OCI-LY1 (cell line): ENCODE measurements around the gene TOR1AIP1.

Experiments used
- H2AFZ ChIP-seq: fragments of 200-600 bp; sonication (generic), shearing (Covaris generic); 2 replicates; pipeline ENCODE4 v1.6.0; 2014; ENCODE audit warnings: antibody characterized with exemption, mild to moderate bottlenecking, low read length
- H3F3A ChIP-seq: fragments of 200-600 bp; sonication (generic), shearing (Covaris generic); 2 replicates; pipeline ENCODE4 v1.6.0; 2014; ENCODE audit warnings: mild to moderate bottlenecking, antibody characterized with exemption, low read length, moderate library complexity; ENCODE audit not compliant: insufficient read depth
- H3K27ac ChIP-seq: fragments of 200-600 bp; sonication (generic); 2 replicates; pipeline ENCODE4 v1.5.1; 2014; ENCODE audit warnings: low read length, mixed run types, mild to moderate bottlenecking, low read depth; ENCODE audit not compliant: poor library complexity, severe bottlenecking
- H3K27me3 ChIP-seq: fragments of 200-600 bp; sonication (generic); 2 replicates; pipeline ENCODE4 v1.6.0; 2014; ENCODE audit warnings: antibody characterized with exemption, mild to moderate bottlenecking, low read length, moderate library complexity; ENCODE audit not compliant: insufficient read depth
- H3K36me3 ChIP-seq: fragments of 200-600 bp; sonication (generic); 2 replicates; pipeline ENCODE4 v1.6.1; 2014; ENCODE audit warnings: mild to moderate bottlenecking, antibody characterized with exemption, low read length, moderate library complexity, mixed read lengths; ENCODE audit not compliant: insufficient read depth
- H3K4me1 ChIP-seq: fragments of 200-600 bp; sonication (generic); 2 replicates; pipeline ENCODE4 v1.5.1; 2014; ENCODE audit warnings: mild to moderate bottlenecking, low read length, moderate library complexity; ENCODE audit not compliant: insufficient read depth, severe bottlenecking
- H3K4me2 ChIP-seq: fragments of 200-600 bp; sonication (generic), shearing (Covaris generic); 2 replicates; pipeline ENCODE4 v1.6.1; 2014; ENCODE audit warnings: low read length
- H3K4me3 ChIP-seq: fragments of 200-600 bp; sonication (generic); 2 replicates; pipeline ENCODE4 v1.5.1; 2014; ENCODE audit warnings: low read length, low read depth, mild to moderate bottlenecking, mixed read lengths; ENCODE audit not compliant: poor library complexity, severe bottlenecking
- H3K79me2 ChIP-seq: fragments of 200-600 bp; shearing (Covaris generic); 2 replicates; pipeline ENCODE4 v1.6.1; 2016; ENCODE audit warnings: mixed run types, low read length, mixed read lengths; ENCODE audit not compliant: insufficient read depth
- H3K9ac ChIP-seq: fragments of 200-600 bp; sonication (generic), shearing (Covaris generic); 2 replicates; pipeline ENCODE4 v1.6.1; 2014; ENCODE audit warnings: mild to moderate bottlenecking, low read length, mixed read lengths
- H3K9me2 ChIP-seq: fragments of 200-600 bp; sonication (generic), shearing (Covaris generic); 2 replicates; pipeline ENCODE4 v1.6.1; 2014; ENCODE audit warnings: low read depth, mild to moderate bottlenecking, low read length, mixed read lengths
- H3K9me3 ChIP-seq: fragments of 200-600 bp; shearing (Covaris generic); 2 replicates; pipeline ENCODE4 v1.6.1; 2014; ENCODE audit warnings: low read length, mixed read lengths
- H4K20me1 ChIP-seq: fragments of 200-600 bp; sonication (generic), shearing (Covaris generic); 2 replicates; pipeline ENCODE4 v1.6.0; 2016; ENCODE audit warnings: mild to moderate bottlenecking, low read length; ENCODE audit not compliant: insufficient read depth
- EZH2 ChIP-seq: fragments of 200-600 bp; sonication (generic), shearing (Covaris generic); IDR thresholded peaks from 2 replicates; pipeline ENCODE4 v1.8.0; 2017; ENCODE audit warnings: borderline replicate concordance, mixed run types, mild to moderate bottlenecking, antibody characterized with exemption, low read length, moderate library complexity, mixed read lengths
- TF ChIP-seq, protein P1 (sequence below): fragments of 200-600 bp; sonication (generic), shearing (Covaris generic); IDR thresholded peaks from 2 replicates; pipeline ENCODE4 v1.5.1; 2017; ENCODE audit warnings: mild to moderate bottlenecking, antibody characterized with exemption, low read length, moderate library complexity, mixed read lengths

The TOR1AIP1 gene

DNA sequence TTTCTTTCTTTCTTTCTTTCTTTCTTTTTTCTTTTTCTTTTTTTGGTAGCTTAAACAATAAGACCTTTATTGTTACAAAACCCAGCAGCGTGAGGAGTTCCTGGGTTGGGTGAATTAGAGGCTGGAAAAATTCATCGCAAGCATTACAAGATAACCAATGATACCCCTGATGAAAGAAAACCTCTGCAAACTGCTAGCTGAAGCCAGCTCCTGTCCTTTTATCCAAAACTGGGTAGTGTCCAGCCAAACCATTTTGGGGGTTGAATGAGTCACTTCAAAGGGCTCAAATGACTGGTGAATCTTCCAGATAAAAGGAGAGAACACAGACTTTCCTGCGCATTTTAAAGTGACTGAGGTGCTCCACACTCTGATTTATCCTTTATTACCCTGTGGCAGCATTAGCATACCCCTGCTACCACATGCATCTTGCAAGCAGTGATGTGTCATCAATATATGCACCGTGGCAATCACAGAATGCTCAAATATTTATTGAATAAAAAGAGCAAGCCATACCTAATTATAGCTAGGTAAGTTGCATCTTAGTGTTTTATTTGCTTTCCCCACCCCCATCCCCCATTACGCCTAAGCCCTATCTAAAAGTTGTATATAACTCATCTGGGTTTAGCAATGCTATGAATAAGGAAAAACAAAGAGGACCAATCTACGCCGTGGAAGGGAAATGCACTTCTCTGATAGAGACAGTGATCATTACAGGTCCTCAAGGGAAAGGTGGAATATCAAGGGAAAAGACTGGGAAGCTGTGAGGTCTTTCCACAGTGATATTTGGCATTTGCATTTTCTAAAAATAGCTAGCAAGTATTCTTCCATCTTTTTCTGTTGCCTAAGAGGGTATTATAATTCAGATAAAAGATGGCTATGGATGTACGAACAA is 40.1 kb downstream of the TOR1AIP1 start:
- Histone ChIP-seq H3K79me2 (no peaks in the 10 kb centered on the region), H3K9me3 (no peaks in the 10 kb centered on the region), H2AFZ (no peak overlapping the region), H3K9ac (no peak overlapping the region), H3K27ac (no peak overlapping the region), H3K36me3 (peaks cover 13% of the 10 kb centered on the region; the same call in 1 of the 2 replicates), H3K4me2 (no peak overlapping the region), H3K9me2 (no peaks in the 10 kb centered on the region), H3K4me3 (no peak overlapping the region), H4K20me1 (no peaks in the 10 kb centered on the region), H3K4me1 (no peaks in the 10 kb centered on the region), H3K27me3 (no peaks in the 10 kb centered on the region), H3F3A (no peaks in the 10 kb centered on the region)
- TF ChIP-seq, protein P1, sequence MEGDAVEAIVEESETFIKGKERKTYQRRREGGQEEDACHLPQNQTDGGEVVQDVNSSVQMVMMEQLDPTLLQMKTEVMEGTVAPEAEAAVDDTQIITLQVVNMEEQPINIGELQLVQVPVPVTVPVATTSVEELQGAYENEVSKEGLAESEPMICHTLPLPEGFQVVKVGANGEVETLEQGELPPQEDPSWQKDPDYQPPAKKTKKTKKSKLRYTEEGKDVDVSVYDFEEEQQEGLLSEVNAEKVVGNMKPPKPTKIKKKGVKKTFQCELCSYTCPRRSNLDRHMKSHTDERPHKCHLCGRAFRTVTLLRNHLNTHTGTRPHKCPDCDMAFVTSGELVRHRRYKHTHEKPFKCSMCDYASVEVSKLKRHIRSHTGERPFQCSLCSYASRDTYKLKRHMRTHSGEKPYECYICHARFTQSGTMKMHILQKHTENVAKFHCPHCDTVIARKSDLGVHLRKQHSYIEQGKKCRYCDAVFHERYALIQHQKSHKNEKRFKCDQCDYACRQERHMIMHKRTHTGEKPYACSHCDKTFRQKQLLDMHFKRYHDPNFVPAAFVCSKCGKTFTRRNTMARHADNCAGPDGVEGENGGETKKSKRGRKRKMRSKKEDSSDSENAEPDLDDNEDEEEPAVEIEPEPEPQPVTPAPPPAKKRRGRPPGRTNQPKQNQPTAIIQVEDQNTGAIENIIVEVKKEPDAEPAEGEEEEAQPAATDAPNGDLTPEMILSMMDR, result no peak
- TF ChIP-seq EZH2, result no peak

DNA sequence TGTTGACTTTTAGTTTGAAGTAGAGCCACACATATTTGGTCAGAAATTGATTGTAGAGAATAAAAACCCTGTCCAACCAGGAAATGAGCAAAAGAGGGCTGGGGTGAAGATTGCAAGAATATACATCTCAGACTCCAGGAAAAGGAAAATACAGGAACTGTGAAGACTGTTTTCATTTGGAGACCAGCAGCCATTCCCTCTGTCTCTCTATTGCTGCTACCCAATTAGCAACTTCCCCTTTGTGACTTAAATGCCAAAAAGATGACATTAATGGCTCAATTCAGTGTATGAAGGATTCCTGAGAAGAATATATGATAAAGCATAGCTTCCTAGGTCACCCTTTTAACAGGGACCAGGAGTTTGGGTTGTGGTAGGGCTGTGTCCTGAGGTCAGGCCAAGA is 40.9 kb downstream of the TOR1AIP1 start:
- Histone ChIP-seq H3K9me3 (no peaks in the 10 kb centered on the region), H3K79me2 (no peaks in the 10 kb centered on the region), H2AFZ (no peak overlapping the region), H3F3A (no peaks in the 10 kb centered on the region), H3K4me1 (no peaks in the 10 kb centered on the region), H3K4me2 (no peak overlapping the region), H3K9ac (no peak overlapping the region), H3K4me3 (no peak overlapping the region), H3K9me2 (no peaks in the 10 kb centered on the region), H3K36me3 (peaks cover 6% of the 10 kb centered on the region; the same call in 1 of the 2 replicates), H3K27me3 (no peaks in the 10 kb centered on the region), H3K27ac (no peak overlapping the region), H4K20me1 (no peaks in the 10 kb centered on the region)
- TF ChIP-seq EZH2, result no peak
- TF ChIP-seq, protein P1, result no peak

DNA sequence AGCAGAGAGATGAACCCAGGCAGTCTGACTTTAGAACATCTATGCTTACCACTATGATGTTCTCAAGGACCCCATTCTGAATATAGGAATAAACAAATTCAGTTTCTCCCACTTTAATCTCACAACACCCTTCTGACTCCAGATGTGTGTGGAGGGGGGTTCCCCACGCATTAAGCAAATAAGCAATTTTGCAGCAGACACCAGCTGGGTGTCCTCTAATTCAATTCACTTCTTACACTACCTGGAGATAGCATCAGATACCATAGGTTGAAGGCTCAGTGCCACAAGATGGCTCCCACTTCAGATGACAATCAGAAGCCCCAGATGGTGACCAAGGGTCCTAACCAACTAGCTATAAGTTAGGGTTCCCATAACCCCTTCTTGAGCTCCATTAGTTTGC is 42.2 kb downstream of the TOR1AIP1 start:
- Histone ChIP-seq H3K27me3 (no peaks in the 10 kb centered on the region), H4K20me1 (no peaks in the 10 kb centered on the region), H2AFZ (no peak overlapping the region), H3K9me2 (no peaks in the 10 kb centered on the region), H3K4me3 (no peak overlapping the region), H3K36me3 (no peaks in the 10 kb centered on the region), H3K9ac (no peak overlapping the region), H3K4me1 (no peaks in the 10 kb centered on the region), H3K27ac (no peak overlapping the region), H3F3A (no peaks in the 10 kb centered on the region), H3K4me2 (no peak overlapping the region), H3K9me3 (no peaks in the 10 kb centered on the region), H3K79me2 (no peaks in the 10 kb centered on the region)
- TF ChIP-seq, protein P1, result no peak
- no peak for TF ChIP-seq EZH2
